ENCODE results near the gene CD300LD.

The CD300LD gene

GRCh38 chr17:74595037-74595750 lies 3.1 kb upstream of the CD300LD start:
- no peak for DNase-seq (ENCODE audit: low spot score)
- in situ Hi-C loops (cut with MboI; ENCODE audit: low pct_unique_long_range_greater_than_20kb, low sequenced_read_pairs, unreplicated experiment), result no loop called here
- TF ChIP-seq, protein P1, sequence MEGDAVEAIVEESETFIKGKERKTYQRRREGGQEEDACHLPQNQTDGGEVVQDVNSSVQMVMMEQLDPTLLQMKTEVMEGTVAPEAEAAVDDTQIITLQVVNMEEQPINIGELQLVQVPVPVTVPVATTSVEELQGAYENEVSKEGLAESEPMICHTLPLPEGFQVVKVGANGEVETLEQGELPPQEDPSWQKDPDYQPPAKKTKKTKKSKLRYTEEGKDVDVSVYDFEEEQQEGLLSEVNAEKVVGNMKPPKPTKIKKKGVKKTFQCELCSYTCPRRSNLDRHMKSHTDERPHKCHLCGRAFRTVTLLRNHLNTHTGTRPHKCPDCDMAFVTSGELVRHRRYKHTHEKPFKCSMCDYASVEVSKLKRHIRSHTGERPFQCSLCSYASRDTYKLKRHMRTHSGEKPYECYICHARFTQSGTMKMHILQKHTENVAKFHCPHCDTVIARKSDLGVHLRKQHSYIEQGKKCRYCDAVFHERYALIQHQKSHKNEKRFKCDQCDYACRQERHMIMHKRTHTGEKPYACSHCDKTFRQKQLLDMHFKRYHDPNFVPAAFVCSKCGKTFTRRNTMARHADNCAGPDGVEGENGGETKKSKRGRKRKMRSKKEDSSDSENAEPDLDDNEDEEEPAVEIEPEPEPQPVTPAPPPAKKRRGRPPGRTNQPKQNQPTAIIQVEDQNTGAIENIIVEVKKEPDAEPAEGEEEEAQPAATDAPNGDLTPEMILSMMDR (IDR thresholded peaks at IDR 0.05; ENCODE audit: extremely low read depth, insufficient read depth, missing control alignments), result no peak

- DNase-seq (ENCODE audit: low spot score), result no peak
- TF ChIP-seq, protein P1 (IDR thresholded peaks at IDR 0.05; ENCODE audit: extremely low read depth, insufficient read depth, missing control alignments), result no peak
- in situ Hi-C loops (cut with MboI; ENCODE audit: low pct_unique_long_range_greater_than_20kb, low sequenced_read_pairs, unreplicated experiment), result no loop called here
These were observed 580 bp downstream of the CD300LD start for GRCh38 chr17:74591503-74591902.

DNA sequence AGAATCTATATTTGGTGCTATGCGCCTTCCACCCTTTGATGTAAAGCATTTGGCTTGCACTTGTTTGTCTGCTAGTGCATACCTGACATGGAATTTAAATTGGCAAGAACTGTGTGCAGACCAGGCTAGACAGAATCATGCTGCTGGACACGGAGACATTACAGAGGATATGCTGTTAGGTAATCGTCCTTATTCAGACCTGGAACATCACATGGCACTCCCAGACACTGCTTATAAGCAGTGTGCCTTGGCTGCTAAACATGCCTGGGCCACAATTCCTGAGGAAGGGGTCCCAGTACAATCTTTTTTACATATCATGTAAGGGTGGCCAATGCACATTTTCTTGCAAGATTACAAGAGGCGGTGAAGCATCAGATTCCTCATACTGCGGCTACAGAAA lies 6.4 kb downstream of the CD300LD start:
- DNase-seq (ENCODE audit: low spot score), result no peak
- TF ChIP-seq, protein P1 (IDR thresholded peaks at IDR 0.05; ENCODE audit: extremely low read depth, insufficient read depth, missing control alignments), result no peak
- in situ Hi-C loops (cut with MboI; ENCODE audit: low pct_unique_long_range_greater_than_20kb, low sequenced_read_pairs, unreplicated experiment), result no loop called here

DNA sequence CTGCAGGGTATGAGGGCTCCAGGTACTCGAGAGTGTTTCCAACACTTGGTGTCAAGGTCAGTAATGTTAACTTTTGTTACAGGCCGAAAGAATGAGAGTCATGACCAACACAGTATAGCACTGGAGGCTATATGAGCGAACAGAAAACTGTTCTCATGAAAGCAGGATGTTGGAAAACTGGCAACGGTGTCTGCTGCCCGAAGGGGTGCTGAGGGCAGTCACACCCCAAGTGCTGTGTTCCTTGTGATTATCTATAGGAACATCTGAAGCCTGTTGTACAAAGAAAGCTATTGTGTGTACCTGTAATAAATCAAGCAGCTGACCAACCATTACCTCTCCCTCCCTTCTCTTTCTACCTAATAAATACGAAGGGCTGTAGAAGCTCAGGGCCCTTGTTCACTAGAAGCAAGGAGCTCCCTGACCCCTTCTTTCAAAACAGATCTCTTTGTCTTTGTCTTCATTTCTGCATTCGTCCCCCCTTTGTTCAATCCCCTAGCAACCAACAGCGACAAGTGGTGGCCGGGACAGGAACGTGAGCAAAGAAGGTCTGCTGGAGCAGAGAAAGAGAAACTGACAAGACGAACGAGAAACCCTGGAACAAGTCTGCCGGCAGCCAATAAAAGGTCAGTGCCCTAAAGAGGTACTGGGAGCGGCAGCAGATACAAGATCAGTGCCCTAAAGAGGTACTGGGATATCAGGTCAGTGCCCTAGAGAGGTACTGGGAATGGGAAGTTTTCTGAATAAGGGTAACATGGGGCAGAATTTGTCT lies 7.6 kb downstream of the CD300LD start:
- TF ChIP-seq, protein P1 (IDR thresholded peaks at IDR 0.05; ENCODE audit: extremely low read depth, insufficient read depth, missing control alignments), result no peak
- in situ Hi-C loops (cut with MboI; ENCODE audit: low pct_unique_long_range_greater_than_20kb, low sequenced_read_pairs, unreplicated experiment), result no loop called here
- no peak for DNase-seq (ENCODE audit: low spot score)

- no peak for DNase-seq (ENCODE audit: low spot score)
- in situ Hi-C loops (cut with MboI; ENCODE audit: low pct_unique_long_range_greater_than_20kb, low sequenced_read_pairs, unreplicated experiment), result no loop called here
- TF ChIP-seq, protein P1 (IDR thresholded peaks at IDR 0.05; ENCODE audit: extremely low read depth, insufficient read depth, missing control alignments), result no peak
These were observed 9.4 kb downstream of the CD300LD start for GRCh38 chr17:74582633-74583032.

DNA sequence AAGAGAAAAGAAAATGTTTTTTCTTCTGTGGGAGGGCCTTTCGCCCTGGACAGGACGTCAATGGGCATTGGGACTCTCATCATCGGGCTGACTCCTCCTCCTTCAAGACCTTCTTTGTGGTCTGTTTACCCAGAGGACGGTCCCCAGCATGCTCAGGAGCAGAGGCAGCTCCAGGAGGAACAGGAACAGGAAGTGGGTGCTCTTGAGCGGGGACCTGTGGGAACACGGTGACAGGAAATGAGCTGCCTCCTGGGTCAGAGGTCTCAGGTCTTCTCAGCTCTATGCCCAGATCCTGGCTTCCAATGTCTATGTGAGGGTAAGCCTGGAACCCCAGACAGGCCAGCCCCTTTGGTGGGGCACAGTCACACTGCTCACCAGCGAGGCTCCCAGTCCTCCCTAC lies 12.2 kb downstream of the CD300LD start:
- TF ChIP-seq, protein P1 (IDR thresholded peaks at IDR 0.05; ENCODE audit: extremely low read depth, insufficient read depth, missing control alignments), result no peak
- in situ Hi-C loops (cut with MboI; ENCODE audit: low pct_unique_long_range_greater_than_20kb, low sequenced_read_pairs, unreplicated experiment), result no loop called here
- no peak for DNase-seq (ENCODE audit: low spot score)
